ENCODE data around the gene PRKCZ. TPM values are rescaled to one million over a fixed set of nuclear protein-coding genes. Genes with fewer than 3 reads are reported as not detected.

Gene PRKCZ
- total RNA-seq, 1 donor from 2014 or later = 120 TPM

DNA sequence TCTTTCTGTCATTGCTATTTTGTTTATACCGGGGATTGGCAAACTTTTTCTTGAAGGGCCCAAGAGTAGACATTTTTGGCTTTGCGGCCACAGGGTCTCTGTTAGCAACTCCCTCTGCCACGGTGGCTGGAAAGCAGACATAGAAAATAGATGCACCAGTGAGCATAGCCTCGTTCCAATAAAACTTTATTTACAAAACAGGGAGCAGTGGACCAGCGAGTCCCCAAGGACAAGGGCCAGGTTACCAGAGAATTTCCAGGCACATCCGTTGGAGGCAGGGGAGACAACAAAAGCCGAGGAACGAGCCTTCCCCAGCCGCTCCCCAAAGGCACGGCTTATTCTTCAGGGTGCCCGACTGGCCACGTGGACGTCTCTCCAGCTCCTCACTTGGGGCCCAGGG lies 117.9 kb downstream of the PRKCZ start:
- no peak overlapping the region for H3K27ac Mint-ChIP-seq (ENCODE audit: unreplicated experiment)
- no peak overlapping the region for H3K4me3 Mint-ChIP-seq (ENCODE audit: unreplicated experiment)
- TF ChIP-seq, protein P1, sequence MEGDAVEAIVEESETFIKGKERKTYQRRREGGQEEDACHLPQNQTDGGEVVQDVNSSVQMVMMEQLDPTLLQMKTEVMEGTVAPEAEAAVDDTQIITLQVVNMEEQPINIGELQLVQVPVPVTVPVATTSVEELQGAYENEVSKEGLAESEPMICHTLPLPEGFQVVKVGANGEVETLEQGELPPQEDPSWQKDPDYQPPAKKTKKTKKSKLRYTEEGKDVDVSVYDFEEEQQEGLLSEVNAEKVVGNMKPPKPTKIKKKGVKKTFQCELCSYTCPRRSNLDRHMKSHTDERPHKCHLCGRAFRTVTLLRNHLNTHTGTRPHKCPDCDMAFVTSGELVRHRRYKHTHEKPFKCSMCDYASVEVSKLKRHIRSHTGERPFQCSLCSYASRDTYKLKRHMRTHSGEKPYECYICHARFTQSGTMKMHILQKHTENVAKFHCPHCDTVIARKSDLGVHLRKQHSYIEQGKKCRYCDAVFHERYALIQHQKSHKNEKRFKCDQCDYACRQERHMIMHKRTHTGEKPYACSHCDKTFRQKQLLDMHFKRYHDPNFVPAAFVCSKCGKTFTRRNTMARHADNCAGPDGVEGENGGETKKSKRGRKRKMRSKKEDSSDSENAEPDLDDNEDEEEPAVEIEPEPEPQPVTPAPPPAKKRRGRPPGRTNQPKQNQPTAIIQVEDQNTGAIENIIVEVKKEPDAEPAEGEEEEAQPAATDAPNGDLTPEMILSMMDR (IDR thresholded peaks at IDR 0.05; ENCODE audit: partially characterized antibody, unreplicated experiment) = no peak
- peaks cover 5% of the 10 kb centered on the region for H3K27me3 Mint-ChIP-seq (ENCODE audit: unreplicated experiment)
- no peak for DNase-seq
- no peaks in the 10 kb centered on the region for H3K4me1 Mint-ChIP-seq (ENCODE audit: low read depth, unreplicated experiment)
- peaks cover 11% of the 10 kb centered on the region for H3K9me3 Mint-ChIP-seq (ENCODE audit: unreplicated experiment)
- H3K36me3 Mint-ChIP-seq (ENCODE audit: unreplicated experiment) = peaks cover 7% of the 10 kb centered on the region

DNA sequence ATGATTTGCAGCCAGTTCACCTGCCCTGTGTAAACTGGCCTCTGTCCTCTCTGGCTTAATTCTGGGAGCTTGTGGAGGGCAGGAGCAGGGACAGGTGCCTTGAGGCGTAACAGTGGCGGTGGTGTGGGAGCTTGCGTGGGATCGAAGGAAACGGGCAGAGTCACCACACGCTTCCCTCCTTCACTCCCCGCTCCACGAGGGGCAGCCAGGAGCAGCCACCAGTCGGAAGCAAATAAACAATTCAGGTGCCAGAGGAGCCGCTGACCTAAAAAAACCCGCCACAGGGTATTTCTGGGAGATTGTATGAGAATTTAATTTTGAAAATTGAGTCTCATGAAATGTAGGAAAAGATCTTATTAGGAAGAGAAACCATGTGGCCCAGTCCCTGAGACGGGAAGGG lies 118.3 kb downstream of the PRKCZ start:
- Mint-ChIP-seq H3K9me3 (ENCODE audit: unreplicated experiment) (peaks cover 13% of the 10 kb centered on the region), H3K27ac (ENCODE audit: unreplicated experiment) (no peak overlapping the region), H3K27me3 (ENCODE audit: unreplicated experiment) (peaks cover 7% of the 10 kb centered on the region), H3K36me3 (ENCODE audit: unreplicated experiment) (peaks cover 7% of the 10 kb centered on the region), H3K4me1 (ENCODE audit: low read depth, unreplicated experiment) (no peaks in the 10 kb centered on the region), H3K4me3 (ENCODE audit: unreplicated experiment) (no peak overlapping the region)
- no peak for DNase-seq
- TF ChIP-seq, protein P1 (IDR thresholded peaks at IDR 0.05; ENCODE audit: partially characterized antibody, unreplicated experiment) = no peak

DNA sequence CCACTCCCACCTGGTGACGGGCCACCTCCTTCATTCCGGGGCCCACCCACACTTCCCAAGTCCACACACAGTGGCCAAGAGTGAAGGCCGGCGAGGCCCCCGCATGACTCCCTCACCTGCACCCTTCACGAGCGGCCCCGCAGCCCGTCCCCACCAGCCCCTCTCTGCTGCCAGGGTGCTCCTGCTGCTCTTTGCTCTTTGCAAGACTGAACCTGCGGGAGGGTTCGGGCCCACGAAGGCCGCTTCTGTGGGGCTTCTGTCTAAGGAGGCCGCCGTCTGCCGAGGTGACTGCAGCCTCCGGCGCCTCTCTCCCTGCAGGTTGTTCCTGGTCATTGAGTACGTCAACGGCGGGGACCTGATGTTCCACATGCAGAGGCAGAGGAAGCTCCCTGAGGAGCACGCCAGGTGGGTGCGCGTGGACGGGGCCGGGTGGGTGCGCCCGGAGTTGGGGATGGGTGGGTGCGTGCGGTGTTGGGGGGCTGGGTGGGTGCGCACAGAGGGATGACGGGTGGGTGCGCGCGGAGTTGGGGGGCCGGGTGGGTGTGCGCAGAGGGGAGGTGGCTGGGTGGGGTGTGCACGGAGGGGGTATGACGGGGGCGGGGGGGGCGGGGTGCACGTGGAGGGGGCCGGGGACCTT lies 119.1 kb downstream of the PRKCZ start:
- no peak for DNase-seq

DNA sequence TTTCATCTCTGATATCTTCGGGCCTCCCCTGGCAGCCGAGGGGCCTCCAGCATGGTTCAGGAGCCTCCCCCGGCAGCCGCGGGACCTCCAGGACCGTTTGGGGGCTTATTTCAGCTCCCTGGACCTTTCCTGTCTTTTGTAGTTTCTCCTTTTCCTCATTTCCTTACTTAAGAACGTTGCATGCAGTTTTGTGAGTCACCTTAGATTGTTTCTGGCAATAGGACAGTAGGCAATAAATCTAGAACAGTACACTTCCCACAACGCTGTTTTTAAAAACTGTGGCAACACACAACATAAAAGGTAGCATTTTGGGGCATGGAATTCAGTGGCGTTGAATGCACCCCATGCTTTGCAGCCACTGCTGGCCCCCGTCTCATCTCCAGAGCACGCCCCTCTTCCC lies 120.0 kb downstream of the PRKCZ start:
- H3K4me1 Mint-ChIP-seq (ENCODE audit: low read depth, unreplicated experiment) = no peaks in the 10 kb centered on the region
- DNase-seq = no peak
- H3K27me3 Mint-ChIP-seq (ENCODE audit: unreplicated experiment) = peaks cover 7% of the 10 kb centered on the region
- H3K9me3 Mint-ChIP-seq (ENCODE audit: unreplicated experiment) = peaks cover 14% of the 10 kb centered on the region
- no peak overlapping the region for H3K27ac Mint-ChIP-seq (ENCODE audit: unreplicated experiment)
- peaks cover 5% of the 10 kb centered on the region for H3K36me3 Mint-ChIP-seq (ENCODE audit: unreplicated experiment)
- TF ChIP-seq, protein P1 (IDR thresholded peaks at IDR 0.05; ENCODE audit: partially characterized antibody, unreplicated experiment) = no peak
- no peak overlapping the region for H3K4me3 Mint-ChIP-seq (ENCODE audit: unreplicated experiment)

More for the DNA sequence above, 119.1 kb downstream of the PRKCZ start:
- TF ChIP-seq, protein P1 (IDR thresholded peaks at IDR 0.05; ENCODE audit: partially characterized antibody, unreplicated experiment) = no peak
- Mint-ChIP-seq H3K36me3 (ENCODE audit: unreplicated experiment) (peaks cover 7% of the 10 kb centered on the region), H3K9me3 (ENCODE audit: unreplicated experiment) (peaks cover 13% of the 10 kb centered on the region), H3K27ac (ENCODE audit: unreplicated experiment) (no peak overlapping the region), H3K27me3 (ENCODE audit: unreplicated experiment) (peaks cover 7% of the 10 kb centered on the region), H3K4me1 (ENCODE audit: low read depth, unreplicated experiment) (no peaks in the 10 kb centered on the region), H3K4me3 (ENCODE audit: unreplicated experiment) (no peak overlapping the region)

DNA sequence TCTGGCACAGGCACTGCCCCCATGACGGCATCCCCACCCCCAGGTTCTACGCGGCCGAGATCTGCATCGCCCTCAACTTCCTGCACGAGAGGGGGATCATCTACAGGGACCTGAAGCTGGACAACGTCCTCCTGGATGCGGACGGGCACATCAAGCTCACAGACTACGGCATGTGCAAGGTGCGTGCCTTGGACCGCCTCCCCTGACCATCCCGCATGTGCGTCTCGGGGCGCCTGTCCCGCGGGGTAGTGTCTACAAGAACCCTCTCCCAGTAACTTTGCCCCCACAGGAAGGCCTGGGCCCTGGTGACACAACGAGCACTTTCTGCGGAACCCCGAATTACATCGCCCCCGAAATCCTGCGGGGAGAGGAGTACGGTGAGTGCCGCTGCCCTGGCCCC lies 121.8 kb downstream of the PRKCZ start:
- Mint-ChIP-seq H3K4me1 (ENCODE audit: low read depth, unreplicated experiment) (no peaks in the 10 kb centered on the region), H3K36me3 (ENCODE audit: unreplicated experiment) (peaks cover 5% of the 10 kb centered on the region), H3K9me3 (ENCODE audit: unreplicated experiment) (peaks cover 15% of the 10 kb centered on the region), H3K4me3 (ENCODE audit: unreplicated experiment) (no peak overlapping the region), H3K27me3 (ENCODE audit: unreplicated experiment) (peaks cover 9% of the 10 kb centered on the region), H3K27ac (ENCODE audit: unreplicated experiment) (no peak overlapping the region)
- DNase-seq = no peak
- TF ChIP-seq, protein P1 (IDR thresholded peaks at IDR 0.05; ENCODE audit: partially characterized antibody, unreplicated experiment) = no peak

Measured in glutamatergic neuron (in vitro differentiated cells).